ENCODE measurements around the gene FGL2.
A peak's percentile ranks its signal among the peaks of the same experiment; 100 is the strongest.
"Not testable (repeated sequence)": the region's sequence is repeated elsewhere in the genome, so short reads cannot be mapped to it uniquely, and the experiment has no call there.

Gene FGL2

GRCh38 chr7:77199013-77199966 lies at the start of gene FGL2:
Gene FGL2, minus strand, starts transcription at chr7:77199819. Its CDS starts 26 bp downstream, at chr7:77199793.
- DNase-seq, result peak; percentile 29 to 31

GRCh38 chr7:77248154-77248553 lies 48.5 kb upstream of the FGL2 start:
- no peak for DNase-seq

GRCh38 chr7:77247206-77247850 lies 47.7 kb upstream of the FGL2 start:
- DNase-seq, result peak; percentile 88 to 91

GRCh38 chr7:77246026-77246640 lies 46.5 kb upstream of the FGL2 start:
- no peak for DNase-seq

- no peak for DNase-seq
Measured at GRCh38 chr7:77245015-77245755, 45.6 kb upstream of the FGL2 start.

- DNase-seq, result no peak
Measured at GRCh38 chr7:77244222-77244934, 44.8 kb upstream of the FGL2 start.

- no peak for DNase-seq
Measured at GRCh38 chr7:77242554-77242953, 42.9 kb upstream of the FGL2 start.

GRCh38 chr7:77242068-77242467 lies 42.4 kb upstream of the FGL2 start:
- DNase-seq, result no peak

- DNase-seq, result no peak
Measured at GRCh38 chr7:77239471-77239870, 39.9 kb upstream of the FGL2 start.

- DNase-seq, result no peak
Measured at GRCh38 chr7:77238703-77239136, 39.1 kb upstream of the FGL2 start.

- DNase-seq, result no peak
Measured at GRCh38 chr7:77235276-77235675, 35.7 kb upstream of the FGL2 start.

- no peak for DNase-seq
Measured at GRCh38 chr7:77232467-77232866, 32.8 kb upstream of the FGL2 start.

- not testable (repeated sequence) for DNase-seq
Measured at GRCh38 chr7:77228795-77229194, 29.2 kb upstream of the FGL2 start.

- DNase-seq, result no peak
Measured at GRCh38 chr7:77226357-77226839, 26.8 kb upstream of the FGL2 start.

- DNase-seq, result no peak
Measured at GRCh38 chr7:77223261-77223660, 23.6 kb upstream of the FGL2 start.

GRCh38 chr7:77222819-77223218 lies 23.2 kb upstream of the FGL2 start:
- DNase-seq, result no peak

GRCh38 chr7:77222065-77222464 lies 22.4 kb upstream of the FGL2 start:
- DNase-seq, result no peak

GRCh38 chr7:77219701-77220331 lies 20.2 kb upstream of the FGL2 start:
- DNase-seq, result not testable (repeated sequence)

- no peak for DNase-seq
Measured at GRCh38 chr7:77217474-77218185, 18.0 kb upstream of the FGL2 start.

GRCh38 chr7:77216181-77216845 lies 16.7 kb upstream of the FGL2 start:
- no peak for DNase-seq
